Astrocyte (in vitro differentiated cells and primary cell): ENCODE measurements around the gene LRRC8D. TPM values are rescaled to one million over a fixed set of nuclear protein-coding genes. Genes with fewer than 3 reads are reported as not detected.

Experiments used
- DNase-seq: peaks from one replicate; pipeline ENCODE4 v3.0.0-alpha.2; 2010; ENCODE audit warnings: low read depth
- FAIRE-seq: peaks from 2 replicates; lab custom pipeline; 2011; peaks lifted over from hg19 to GRCh38; lab: Jason Lieb, UNC
- H2AFZ ChIP-seq: 2 replicates; pipeline ENCODE4 v1.6.0; 2012; ENCODE audit warnings: low read depth, low read length, inconsistent platforms
- H3K27ac ChIP-seq: 2 replicates; pipeline ENCODE4 v1.5.1; 2011; ENCODE audit warnings: low read depth, low read length, inconsistent platforms
- H3K27me3 ChIP-seq: 2 replicates; pipeline ENCODE4 v1.6.0; 2011; ENCODE audit warnings: low read length, inconsistent platforms; ENCODE audit not compliant: insufficient read depth
- H3K36me3 ChIP-seq: 2 replicates; pipeline ENCODE4 v1.5.1; 2011; ENCODE audit warnings: low read length, inconsistent platforms; ENCODE audit not compliant: insufficient read depth
- H3K4me1 ChIP-seq: 2 replicates; pipeline ENCODE4 v1.5.1; 2011; ENCODE audit warnings: low read length, inconsistent platforms; ENCODE audit not compliant: insufficient read depth
- H3K4me2 ChIP-seq: 2 replicates; pipeline ENCODE4 v1.6.0; 2012; ENCODE audit warnings: low read length, inconsistent platforms
- H3K4me3 ChIP-seq: 2 replicates; pipeline ENCODE4 v1.5.1; 2011; ENCODE audit warnings: low read depth, mild to moderate bottlenecking, low read length, inconsistent platforms; ENCODE audit not compliant: insufficient read depth
- H3K79me2 ChIP-seq: 2 replicates; pipeline ENCODE4 v1.6.0; 2012; ENCODE audit warnings: mild to moderate bottlenecking, low read length, inconsistent platforms; ENCODE audit not compliant: insufficient read depth
- H3K9ac ChIP-seq: 2 replicates; pipeline ENCODE4 v1.6.0; 2012; ENCODE audit warnings: mild to moderate bottlenecking, low read length, inconsistent platforms
- H3K9me3 ChIP-seq: 2 replicates; pipeline ENCODE4 v1.5.1; 2012; ENCODE audit warnings: low read depth, mild to moderate bottlenecking, low read length, inconsistent platforms; ENCODE audit not compliant: insufficient read depth
- H4K20me1 ChIP-seq: 2 replicates; pipeline ENCODE4 v1.6.0; 2012; ENCODE audit warnings: low read length, inconsistent platforms; ENCODE audit not compliant: insufficient read depth
- H3K27ac Mint-ChIP-seq: one replicate; pipeline ENCODE4 v1.8.0; 2021; ENCODE audit warnings: mild to moderate bottlenecking, mixed read lengths; ENCODE audit not compliant: unreplicated experiment
- H3K27me3 Mint-ChIP-seq: one replicate; pipeline ENCODE4 v1.8.0; 2021; ENCODE audit warnings: low read depth, mixed read lengths; ENCODE audit not compliant: unreplicated experiment
- H3K36me3 Mint-ChIP-seq: one replicate; pipeline ENCODE4 v1.8.0; 2021; ENCODE audit warnings: low read depth, mixed read lengths; ENCODE audit not compliant: unreplicated experiment
- H3K4me1 Mint-ChIP-seq: one replicate; pipeline ENCODE4 v1.8.0; 2021; ENCODE audit warnings: low read depth, mixed read lengths; ENCODE audit not compliant: unreplicated experiment
- H3K4me3 Mint-ChIP-seq: one replicate; pipeline ENCODE4 v1.8.0; 2021; ENCODE audit warnings: mild to moderate bottlenecking, moderate library complexity, mixed read lengths; ENCODE audit not compliant: unreplicated experiment
- H3K9me3 Mint-ChIP-seq: one replicate; pipeline ENCODE4 v1.8.0; 2021; ENCODE audit warnings: mild to moderate bottlenecking, mixed read lengths; ENCODE audit not compliant: unreplicated experiment
- CTCF ChIP-seq: IDR thresholded peaks from 2 replicates; pipeline ENCODE4 v1.5.1; 2011; ENCODE audit warnings: low read depth, mild to moderate bottlenecking, inconsistent platforms, low read length, moderate library complexity; ENCODE audit not compliant: insufficient read depth
- EZH2 ChIP-seq: IDR thresholded peaks from 2 replicates; pipeline ENCODE4 v1.6.1; 2012; ENCODE audit warnings: mild to moderate bottlenecking, low read length, inconsistent platforms; ENCODE audit not compliant: insufficient read depth
- total RNA-seq: library from RNA; stranded (reverse); gene quantifications from 2 replicates; pipeline ENCODE4 v1.2.1, GENCODE V29; 2021

The LRRC8D gene
- total RNA-seq, 1 donor from 2014 or later = 36.9 TPM

- no peaks in the 10 kb centered on the region for H3K27me3 Mint-ChIP-seq
- peak overlapping the region; percentile 65 for H3K27ac ChIP-seq
- no peaks in the 10 kb centered on the region for H3K9me3 ChIP-seq
- H3K36me3 ChIP-seq = no peaks in the 10 kb centered on the region
- no peaks in the 10 kb centered on the region for H3K79me2 ChIP-seq
- H3K27me3 ChIP-seq = no peaks in the 10 kb centered on the region
- peak overlapping the region; percentile 14 for H3K9ac ChIP-seq
- peaks cover 6% of the 10 kb centered on the region for H3K36me3 Mint-ChIP-seq
- no peak overlapping the region for H2AFZ ChIP-seq
- no peak overlapping the region for H3K4me3 Mint-ChIP-seq
- DNase-seq (no peak), FAIRE-seq (no peak)
- H3K4me1 Mint-ChIP-seq = peaks cover 12% of the 10 kb centered on the region
- peaks cover 12% of the 10 kb centered on the region for H3K4me1 ChIP-seq
- TF ChIP-seq CTCF (no peak), EZH2 (no peak)
- peak overlapping the region; percentile 24 for H3K4me2 ChIP-seq
- H3K9me3 Mint-ChIP-seq = no peaks in the 10 kb centered on the region
- no peaks in the 10 kb centered on the region for H4K20me1 ChIP-seq
- H3K27ac Mint-ChIP-seq = no peak overlapping the region
- H3K4me3 ChIP-seq = no peak overlapping the region
Observed at GRCh38 chr1:89866568-89866967, 45.7 kb downstream of the LRRC8D start.

GRCh38 chr1:89870998-89871397 is 50.2 kb downstream of the LRRC8D start:
- H3K4me2 ChIP-seq = no peak overlapping the region
- Mint-ChIP-seq H3K36me3 (peaks cover 6% of the 10 kb centered on the region), H3K27ac (no peak overlapping the region), H3K4me3 (no peak overlapping the region), H3K27me3 (no peaks in the 10 kb centered on the region), H3K4me1 (peaks cover 15% of the 10 kb centered on the region), H3K9me3 (no peaks in the 10 kb centered on the region)
- H3K27ac ChIP-seq = no peak overlapping the region
- H3K9me3 ChIP-seq = no peaks in the 10 kb centered on the region
- H3K4me3 ChIP-seq = no peak overlapping the region
- peaks cover 2% of the 10 kb centered on the region for H3K79me2 ChIP-seq
- no peak overlapping the region for H2AFZ ChIP-seq
- DNase-seq (no peak), FAIRE-seq (no peak)
- TF ChIP-seq EZH2 (no peak), CTCF (no peak)
- H3K36me3 ChIP-seq = peaks cover 2% of the 10 kb centered on the region
- H3K4me1 ChIP-seq = peaks cover 13% of the 10 kb centered on the region
- no peaks in the 10 kb centered on the region for H3K27me3 ChIP-seq
- no peak overlapping the region for H3K9ac ChIP-seq
- no peaks in the 10 kb centered on the region for H4K20me1 ChIP-seq

- Mint-ChIP-seq H3K27ac (no peak overlapping the region), H3K27me3 (no peaks in the 10 kb centered on the region), H3K4me3 (no peak overlapping the region), H3K4me1 (peaks cover 17% of the 10 kb centered on the region), H3K36me3 (peaks cover 6% of the 10 kb centered on the region), H3K9me3 (no peaks in the 10 kb centered on the region)
- TF ChIP-seq CTCF (no peak), EZH2 (no peak)
- Histone ChIP-seq H2AFZ (no peak overlapping the region), H3K4me1 (peaks cover 7% of the 10 kb centered on the region), H3K9me3 (no peaks in the 10 kb centered on the region), H3K27ac (no peak overlapping the region), H3K79me2 (peaks cover 2% of the 10 kb centered on the region), H3K9ac (no peak overlapping the region), H3K36me3 (peaks cover 2% of the 10 kb centered on the region), H3K27me3 (no peaks in the 10 kb centered on the region), H3K4me3 (no peak overlapping the region), H3K4me2 (no peak overlapping the region), H4K20me1 (no peaks in the 10 kb centered on the region)
- no peak for FAIRE-seq
- no peak for DNase-seq
Observed at GRCh38 chr1:89871768-89872473, 51.1 kb downstream of the LRRC8D start.
